ENCODE results near the gene CDH16.
"Not testable (repeated sequence)": the region's sequence is repeated elsewhere in the genome, so short reads cannot be mapped to it uniquely, and the experiment has no call there.

The CDH16 gene

GRCh38 chr16:66947302-66948065 is 28.8 kb upstream of the CDH16 start:
- peak; percentile 88 for DNase-seq (ENCODE audit: low spot score)

DNA sequence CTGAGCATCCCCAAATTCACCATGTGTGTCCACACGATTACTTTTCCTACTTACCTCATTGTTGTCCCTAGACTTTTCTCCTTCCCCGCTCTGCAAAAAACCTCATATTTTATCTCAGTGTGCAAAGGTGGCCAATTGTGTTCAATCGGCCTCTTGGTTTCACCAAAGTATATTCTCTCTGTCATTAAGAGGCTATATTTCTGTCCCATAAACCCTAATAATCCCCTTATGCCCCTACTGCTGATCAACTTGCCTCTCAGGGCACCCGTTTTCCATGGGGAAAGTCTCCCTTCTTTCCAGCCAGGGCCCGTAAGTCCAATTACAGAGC is 28.3 kb upstream of the CDH16 start:
- no peak for DNase-seq (ENCODE audit: low spot score)

DNA sequence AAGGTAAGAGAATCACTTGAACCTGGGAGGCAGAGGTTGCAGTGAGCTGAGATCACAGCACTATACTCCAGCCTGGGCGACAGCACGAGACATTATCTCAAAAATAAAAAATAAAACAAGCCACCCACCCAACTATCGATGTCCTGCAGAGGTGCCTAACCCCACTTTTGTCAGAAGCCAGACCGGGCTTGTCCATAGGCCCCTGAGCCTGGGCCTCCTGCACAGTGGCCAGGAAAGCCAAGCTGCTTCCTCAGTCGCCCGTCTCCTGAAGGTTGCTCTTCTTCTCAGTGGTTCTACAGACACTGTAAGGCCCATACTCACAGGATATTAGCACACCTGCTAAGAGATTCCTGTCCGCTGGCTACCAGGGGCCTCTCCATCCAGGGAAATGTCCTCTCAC is 27.9 kb upstream of the CDH16 start:
- DNase-seq (ENCODE audit: low spot score), result no peak

- DNase-seq (ENCODE audit: low spot score), result no peak
These were observed 27.3 kb upstream of the CDH16 start for GRCh38 chr16:66945939-66946338.

- DNase-seq (ENCODE audit: low spot score), result not testable (repeated sequence)
These were observed 26.3 kb upstream of the CDH16 start for GRCh38 chr16:66944971-66945370.

DNA sequence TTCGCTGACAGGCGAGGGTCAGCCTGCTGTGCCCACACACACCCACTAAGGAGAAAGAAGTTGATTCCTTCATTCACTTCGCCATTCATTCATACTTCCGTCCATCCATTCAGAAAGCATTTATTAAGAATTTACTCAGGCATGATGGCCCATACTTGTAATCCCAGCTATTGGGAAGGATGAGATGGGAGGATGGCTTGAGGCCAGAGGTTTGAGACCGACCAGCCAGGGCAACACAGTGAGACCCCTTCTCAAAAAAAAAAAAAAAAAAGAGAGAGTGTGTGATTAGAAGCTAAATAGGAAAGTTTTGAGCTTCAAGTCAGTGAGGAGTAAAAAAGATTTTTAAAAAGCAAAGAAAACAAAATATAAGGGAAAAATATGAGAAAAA is 25.4 kb upstream of the CDH16 start:
- DNase-seq (ENCODE audit: low spot score), result no peak

DNA sequence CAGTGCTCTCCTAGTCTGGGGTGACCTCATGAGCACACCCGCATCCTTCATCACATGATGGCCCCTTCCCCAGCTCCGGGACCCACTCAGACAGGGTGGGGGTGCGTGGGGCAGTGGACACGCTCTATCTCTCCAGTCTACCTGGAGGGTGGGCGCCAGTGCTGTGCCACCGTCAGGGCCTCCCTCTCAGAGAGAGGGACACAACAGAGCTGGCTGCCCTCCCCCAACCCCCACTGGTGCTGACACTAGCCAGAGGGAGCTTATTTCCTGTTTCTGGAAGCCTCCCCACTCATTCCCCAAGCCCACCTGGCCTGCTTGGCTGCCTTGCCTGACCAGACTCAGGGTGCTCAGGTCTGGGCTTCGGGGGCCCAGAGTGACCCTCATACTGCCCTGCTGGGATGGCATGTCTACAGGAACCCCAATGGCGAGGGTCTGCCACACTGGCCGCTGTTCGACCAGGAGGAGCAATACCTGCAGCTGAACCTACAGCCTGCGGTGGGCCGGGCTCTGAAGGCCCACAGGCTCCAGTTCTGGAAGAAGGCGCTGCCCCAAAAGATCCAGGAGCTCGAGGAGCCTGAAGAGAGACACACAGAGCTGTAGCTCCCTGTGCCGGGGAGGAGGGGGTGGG is 24.9 kb upstream of the CDH16 start:
- no peak for DNase-seq (ENCODE audit: low spot score)

GRCh38 chr16:66942981-66943380 is 24.3 kb upstream of the CDH16 start:
- no peak for DNase-seq (ENCODE audit: low spot score)

DNA sequence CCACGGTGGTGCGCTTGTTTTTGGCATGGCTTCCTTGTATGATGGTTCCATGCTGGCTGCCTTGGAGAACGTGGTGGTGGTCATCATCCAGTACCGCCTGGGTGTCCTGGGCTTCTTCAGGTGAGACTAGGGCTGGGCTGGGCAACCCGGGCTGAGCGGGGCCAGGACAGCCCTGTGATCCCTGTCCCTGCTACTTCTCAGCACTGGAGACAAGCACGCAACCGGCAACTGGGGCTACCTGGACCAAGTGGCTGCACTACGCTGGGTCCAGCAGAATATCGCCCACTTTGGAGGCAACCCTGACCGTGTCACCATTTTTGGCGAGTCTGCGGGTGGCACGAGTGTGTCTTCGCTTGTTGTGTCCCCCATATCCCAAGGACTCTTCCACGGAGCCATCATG is 21.6 kb upstream of the CDH16 start:
- DNase-seq (ENCODE audit: low spot score), result no peak

DNA sequence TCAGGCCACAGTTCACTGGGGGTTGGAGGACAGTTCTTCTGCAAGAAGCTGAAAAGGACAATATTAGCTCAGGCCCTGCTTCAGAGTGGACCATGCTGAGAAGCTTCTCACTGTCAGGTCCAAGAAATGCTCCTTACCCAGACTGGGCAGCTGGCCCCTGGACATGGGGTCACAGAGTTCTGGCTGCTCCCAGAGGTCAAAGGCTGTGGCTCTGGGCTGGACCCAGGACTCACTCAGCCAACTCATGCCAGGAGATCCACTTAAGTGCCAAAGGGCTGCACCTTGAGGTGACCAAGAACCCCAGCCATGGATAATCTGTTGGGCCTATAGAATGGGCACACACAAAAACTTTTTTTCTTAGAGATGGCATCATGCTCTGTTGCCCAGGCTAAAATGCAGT is 20.7 kb upstream of the CDH16 start:
- DNase-seq (ENCODE audit: low spot score), result no peak

DNA sequence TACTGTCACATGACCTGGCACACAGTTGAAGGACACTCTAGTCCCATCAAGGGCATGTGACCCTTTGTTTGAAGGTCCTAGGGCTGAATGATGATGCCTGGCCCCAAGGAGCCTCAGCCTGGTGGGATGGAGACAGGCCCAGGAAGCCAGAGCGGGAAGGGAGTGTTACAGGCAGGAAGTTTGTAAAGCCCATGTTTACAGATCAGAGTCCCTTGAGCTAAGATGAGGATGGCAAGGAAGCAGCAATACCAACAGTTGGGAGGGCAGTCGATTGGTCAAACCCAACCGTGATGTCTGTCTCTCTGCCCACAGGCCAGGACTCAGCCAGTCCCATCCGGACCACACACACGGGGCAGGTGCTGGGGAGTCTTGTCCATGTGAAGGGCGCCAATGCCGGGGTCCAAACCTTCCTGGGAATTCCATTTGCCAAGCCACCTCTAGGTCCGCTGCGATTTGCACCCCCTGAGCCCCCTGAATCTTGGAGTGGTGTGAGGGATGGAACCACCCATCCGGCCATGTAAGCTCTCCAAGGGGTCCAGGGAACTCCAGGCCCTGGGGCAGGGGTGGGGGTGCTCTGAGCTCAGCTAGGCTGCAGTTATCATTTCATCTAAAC is 19.1 kb upstream of the CDH16 start:
- no peak for DNase-seq (ENCODE audit: low spot score)

GRCh38 chr16:66936889-66937554 is 18.3 kb upstream of the CDH16 start:
- DNase-seq (ENCODE audit: low spot score), result no peak

GRCh38 chr16:66936462-66936861 is 17.8 kb upstream of the CDH16 start:
- no peak for DNase-seq (ENCODE audit: low spot score)

DNA sequence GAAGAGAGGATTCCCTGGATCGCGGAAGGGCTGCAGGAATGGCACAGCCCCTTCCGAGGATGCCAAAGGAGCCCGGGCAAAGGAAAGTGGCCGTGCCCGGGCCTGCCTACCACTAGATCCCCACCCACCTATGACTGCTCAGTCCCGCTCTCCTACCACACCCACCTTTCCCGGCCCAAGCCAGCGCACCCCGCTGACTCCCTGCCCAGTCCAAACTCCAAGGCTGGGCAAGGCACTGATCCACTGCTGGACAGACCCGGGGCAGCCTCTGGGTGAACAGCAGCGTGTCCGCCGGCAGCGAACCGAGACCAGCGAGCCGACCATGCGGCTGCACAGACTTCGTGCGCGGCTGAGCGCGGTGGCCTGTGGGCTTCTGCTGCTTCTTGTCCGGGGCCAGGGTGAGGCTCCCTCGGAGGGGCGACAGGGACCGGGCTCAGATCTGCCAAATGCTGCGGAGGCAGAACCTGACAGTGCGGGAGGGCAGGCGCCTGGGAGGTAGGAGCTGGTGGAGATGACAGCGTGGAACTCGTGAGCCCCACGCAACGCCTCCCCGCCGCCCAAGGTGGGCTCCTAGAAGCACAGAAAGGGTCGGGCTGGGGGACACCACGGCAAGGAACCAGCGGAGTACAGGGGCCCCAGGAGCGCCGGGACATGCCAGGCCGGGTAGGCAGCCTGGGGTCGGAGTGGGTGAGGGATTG is 16.8 kb upstream of the CDH16 start, which contains the start of gene CES2:
TSS of gene CES2 (plus strand) at position 203 of the 698 bp plus-strand sequence. CDS start at position 323, 120 bp downstream.
- DNase-seq (ENCODE audit: low spot score), result no peak

GRCh38 chr16:66934839-66935313 is 16.2 kb upstream of the CDH16 start:
- not testable (repeated sequence) for DNase-seq (ENCODE audit: low spot score)

DNA sequence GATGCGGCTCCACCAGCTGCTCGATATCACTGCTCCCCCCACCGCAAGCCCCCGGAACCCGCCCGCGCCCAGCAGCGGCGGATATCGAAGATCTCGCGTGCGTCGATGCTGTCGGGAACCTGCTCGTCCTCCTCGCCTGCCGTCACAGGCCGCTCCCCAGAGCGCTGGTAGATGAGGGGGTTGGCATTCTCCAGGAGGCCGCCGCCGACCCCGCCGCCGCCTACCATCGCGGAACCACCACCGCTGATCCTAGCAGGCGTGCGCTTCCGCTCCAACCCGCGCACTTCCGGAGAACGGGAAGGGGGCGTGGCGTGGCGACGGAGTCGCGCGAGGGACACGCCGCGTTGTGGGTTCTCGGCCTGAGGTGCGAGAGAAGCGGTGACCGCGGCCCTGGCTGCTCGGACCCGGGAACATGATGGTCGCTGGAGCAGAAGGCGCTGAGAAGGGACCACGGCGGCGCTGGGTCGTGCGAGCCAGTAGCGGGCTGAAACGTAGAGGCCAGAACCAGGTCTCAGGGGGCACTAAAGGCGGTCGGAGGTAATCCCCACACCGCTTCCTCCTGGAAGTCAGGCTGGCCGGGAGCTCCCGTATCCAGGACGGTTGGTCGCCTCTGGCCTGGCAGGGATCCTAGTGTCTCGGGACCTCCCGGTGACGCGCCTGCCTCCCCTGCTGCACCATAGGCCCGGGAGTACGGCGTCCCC is 15.6 kb upstream of the CDH16 start, which contains the start of gene CIAO2B:
TSS of gene CIAO2B (minus strand) at position 265 of the 701 bp plus-strand sequence. CDS start at position 227, 38 bp downstream.
- peak; percentile 92 for DNase-seq (ENCODE audit: low spot score)

GRCh38 chr16:66933776-66934137 is 15.1 kb upstream of the CDH16 start:
- no peak for DNase-seq (ENCODE audit: low spot score)

GRCh38 chr16:66932076-66932475 is 13.4 kb upstream of the CDH16 start:
- no peak for DNase-seq (ENCODE audit: low spot score)

DNA sequence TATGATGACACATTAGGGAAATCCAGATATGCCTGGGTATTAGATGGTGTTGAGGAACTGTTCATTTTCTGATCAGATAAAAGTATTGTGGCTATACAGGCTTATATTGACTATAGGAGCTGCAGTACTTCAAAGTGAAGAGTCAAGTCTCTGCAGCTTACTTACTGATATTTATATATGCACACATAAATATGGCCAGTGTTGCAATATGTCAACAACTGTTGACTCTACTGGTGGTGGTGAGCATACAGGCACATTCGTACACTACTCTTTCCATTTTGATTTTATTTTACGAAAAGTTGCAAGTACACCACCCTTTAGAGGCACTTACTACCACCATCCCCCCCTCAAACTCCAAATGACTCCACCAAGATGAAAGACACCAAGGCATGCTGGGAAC is 13.0 kb upstream of the CDH16 start:
- DNase-seq (ENCODE audit: low spot score), result no peak

DNA sequence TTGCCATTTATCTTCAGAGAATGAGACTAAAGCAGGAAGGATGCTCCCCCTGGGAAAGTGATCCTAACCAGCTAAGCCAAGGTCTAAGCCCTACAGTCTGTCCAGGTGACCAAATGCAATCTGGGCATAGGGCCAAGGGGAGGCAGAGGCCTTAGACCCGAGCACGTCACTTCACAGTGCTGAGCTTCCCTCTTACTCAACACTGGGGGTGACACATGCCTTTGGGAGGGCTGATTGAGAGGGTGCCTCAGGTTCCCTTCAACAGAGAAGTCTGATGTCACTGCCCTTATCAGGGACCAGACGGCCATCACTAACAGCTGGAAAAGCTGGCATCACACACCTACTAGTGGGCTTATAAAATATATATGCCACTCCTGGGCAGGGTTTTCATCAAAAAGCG is 11.5 kb upstream of the CDH16 start:
- no peak for DNase-seq (ENCODE audit: low spot score)

- DNase-seq (ENCODE audit: low spot score), result no peak
These were observed 10.2 kb upstream of the CDH16 start for GRCh38 chr16:66928702-66929388.
